ENCODE results near the gene SLC17A6.

DNA sequence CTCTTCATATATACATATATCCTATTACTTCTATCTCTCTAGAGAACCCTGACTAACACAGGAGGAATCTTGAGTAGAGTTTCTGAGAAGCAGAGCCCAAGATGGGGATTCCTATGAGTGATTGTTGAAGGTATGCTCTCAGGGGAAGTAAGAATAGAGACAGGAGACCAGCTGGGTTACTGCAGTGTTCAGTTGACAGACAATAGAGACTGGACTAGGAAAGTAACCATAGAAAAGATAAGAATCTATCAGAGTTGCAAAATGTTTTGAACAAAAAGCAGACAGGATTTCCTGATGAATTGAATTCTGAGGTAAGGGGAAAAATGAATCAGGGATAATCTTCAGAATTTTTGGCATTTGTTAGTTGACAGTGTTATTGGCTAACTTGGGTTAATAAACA lies 54.4 kb downstream of the SLC17A6 start:
- TF ChIP-seq, protein P1, sequence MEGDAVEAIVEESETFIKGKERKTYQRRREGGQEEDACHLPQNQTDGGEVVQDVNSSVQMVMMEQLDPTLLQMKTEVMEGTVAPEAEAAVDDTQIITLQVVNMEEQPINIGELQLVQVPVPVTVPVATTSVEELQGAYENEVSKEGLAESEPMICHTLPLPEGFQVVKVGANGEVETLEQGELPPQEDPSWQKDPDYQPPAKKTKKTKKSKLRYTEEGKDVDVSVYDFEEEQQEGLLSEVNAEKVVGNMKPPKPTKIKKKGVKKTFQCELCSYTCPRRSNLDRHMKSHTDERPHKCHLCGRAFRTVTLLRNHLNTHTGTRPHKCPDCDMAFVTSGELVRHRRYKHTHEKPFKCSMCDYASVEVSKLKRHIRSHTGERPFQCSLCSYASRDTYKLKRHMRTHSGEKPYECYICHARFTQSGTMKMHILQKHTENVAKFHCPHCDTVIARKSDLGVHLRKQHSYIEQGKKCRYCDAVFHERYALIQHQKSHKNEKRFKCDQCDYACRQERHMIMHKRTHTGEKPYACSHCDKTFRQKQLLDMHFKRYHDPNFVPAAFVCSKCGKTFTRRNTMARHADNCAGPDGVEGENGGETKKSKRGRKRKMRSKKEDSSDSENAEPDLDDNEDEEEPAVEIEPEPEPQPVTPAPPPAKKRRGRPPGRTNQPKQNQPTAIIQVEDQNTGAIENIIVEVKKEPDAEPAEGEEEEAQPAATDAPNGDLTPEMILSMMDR (IDR thresholded peaks at IDR 0.05; ENCODE audit: low read length): no peak
- TF ChIP-seq EZH2 (optimal IDR thresholded peaks at IDR 0.05; ENCODE audit: low read depth, low read length): no peak

All from MM.1S (cell line).